Hematopoietic multipotent progenitor cell (in vitro differentiated cells): Measurements from ENCODE around the gene GTPBP6. TPM values are rescaled to one million over a fixed set of nuclear protein-coding genes. Genes with fewer than 3 reads are reported as not detected.
"Not testable (repeated sequence)": the region's sequence is repeated elsewhere in the genome, so short reads cannot be mapped to it uniquely, and the experiment has no call there.

Experiments used
- DNase-seq, 3 donors: peaks; one replicate each; pipeline ENCODE4 v3.0.0-alpha.2; 2011 to 2015; ENCODE audit warnings: low read depth in 2 of 3, low spot score in 2 of 3
- total RNA-seq: library from RNA; depleted of rRNA; stranded (reverse); fragments of >200 nt; gene quantifications from one replicate; pipeline ENCODE4 v1.2.3, GENCODE V29; 2012

Gene GTPBP6
- total RNA-seq, 1 donor = 57.1 TPM

DNA sequence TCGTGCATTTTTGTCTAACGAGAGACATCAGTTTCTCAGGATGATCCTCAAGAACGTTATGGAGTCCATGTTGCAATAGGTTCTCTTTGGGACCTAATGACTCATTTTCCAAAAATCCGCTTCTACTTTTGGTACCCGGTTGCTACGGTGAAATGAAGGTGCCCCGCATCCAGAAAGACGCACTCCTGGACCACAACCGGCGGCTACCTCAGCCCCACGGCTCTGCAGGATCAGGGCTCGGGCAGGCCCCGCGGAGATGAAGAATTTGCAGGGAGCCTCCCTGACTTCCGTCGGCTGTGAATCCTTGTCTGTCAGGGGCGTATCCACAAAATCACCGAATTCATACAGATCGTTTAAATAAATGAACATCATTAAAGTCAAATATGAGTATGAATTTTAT is 15.6 kb downstream of the GTPBP6 start:
- DNase-seq = no peak

DNA sequence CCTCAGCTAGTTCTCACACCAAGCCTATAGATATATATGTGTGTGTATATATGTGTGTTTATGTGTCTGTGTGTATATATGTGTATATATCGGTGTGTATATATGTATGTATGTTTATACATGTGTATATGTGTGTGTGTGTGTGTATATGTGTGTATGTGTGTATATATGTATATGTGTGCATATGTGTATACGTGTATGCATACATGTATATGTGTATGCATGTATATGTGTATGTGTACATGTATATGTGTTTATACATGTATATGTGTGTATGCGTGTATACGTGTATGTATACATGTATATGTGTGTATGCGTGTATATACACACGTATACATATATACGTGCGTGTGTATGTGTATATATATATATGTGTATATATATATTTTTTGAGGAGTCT is 18.3 kb downstream of the GTPBP6 start:
- no peak for DNase-seq

DNA sequence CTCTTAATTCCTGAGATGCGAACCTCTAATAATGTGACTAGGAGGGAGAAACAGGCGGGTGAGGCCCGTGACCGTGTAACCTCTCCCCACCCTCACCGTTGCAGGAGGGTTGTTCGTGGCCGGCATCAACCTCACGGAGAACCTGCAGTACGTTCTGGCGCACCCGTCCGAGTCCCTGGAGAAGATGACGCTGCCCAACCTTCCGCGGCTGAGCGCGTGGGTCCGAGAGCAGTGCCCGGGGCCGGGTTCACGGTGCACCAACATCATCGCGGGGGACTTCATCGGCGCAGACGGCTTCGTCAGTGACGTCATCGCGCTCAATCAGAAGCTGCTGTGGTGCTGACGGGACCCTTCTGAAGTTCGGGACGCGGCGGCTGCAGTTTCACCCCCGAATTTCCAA is 19.6 kb downstream of the GTPBP6 start:
- DNase-seq = no peak

DNA sequence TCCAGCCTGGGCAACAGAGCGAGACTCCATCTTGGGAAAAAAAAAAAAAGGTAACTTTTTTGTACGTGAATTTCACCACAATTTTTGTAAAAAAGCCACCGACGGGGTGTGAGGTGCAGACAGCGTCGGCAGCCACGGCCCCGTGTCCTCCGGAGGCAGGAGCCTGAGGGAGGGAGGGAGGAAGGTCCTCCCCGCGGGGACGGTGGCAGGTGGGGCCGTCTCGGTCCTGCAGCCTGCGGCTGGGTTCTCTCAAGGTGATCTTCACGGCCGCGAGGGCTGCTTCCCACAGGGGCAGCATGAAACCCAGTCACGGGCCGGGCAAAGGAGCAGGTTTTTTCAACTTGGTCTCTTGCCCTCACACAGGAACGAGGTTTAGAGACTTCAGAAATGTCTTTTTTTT is 23.5 kb downstream of the GTPBP6 start:
- DNase-seq = no peak

DNA sequence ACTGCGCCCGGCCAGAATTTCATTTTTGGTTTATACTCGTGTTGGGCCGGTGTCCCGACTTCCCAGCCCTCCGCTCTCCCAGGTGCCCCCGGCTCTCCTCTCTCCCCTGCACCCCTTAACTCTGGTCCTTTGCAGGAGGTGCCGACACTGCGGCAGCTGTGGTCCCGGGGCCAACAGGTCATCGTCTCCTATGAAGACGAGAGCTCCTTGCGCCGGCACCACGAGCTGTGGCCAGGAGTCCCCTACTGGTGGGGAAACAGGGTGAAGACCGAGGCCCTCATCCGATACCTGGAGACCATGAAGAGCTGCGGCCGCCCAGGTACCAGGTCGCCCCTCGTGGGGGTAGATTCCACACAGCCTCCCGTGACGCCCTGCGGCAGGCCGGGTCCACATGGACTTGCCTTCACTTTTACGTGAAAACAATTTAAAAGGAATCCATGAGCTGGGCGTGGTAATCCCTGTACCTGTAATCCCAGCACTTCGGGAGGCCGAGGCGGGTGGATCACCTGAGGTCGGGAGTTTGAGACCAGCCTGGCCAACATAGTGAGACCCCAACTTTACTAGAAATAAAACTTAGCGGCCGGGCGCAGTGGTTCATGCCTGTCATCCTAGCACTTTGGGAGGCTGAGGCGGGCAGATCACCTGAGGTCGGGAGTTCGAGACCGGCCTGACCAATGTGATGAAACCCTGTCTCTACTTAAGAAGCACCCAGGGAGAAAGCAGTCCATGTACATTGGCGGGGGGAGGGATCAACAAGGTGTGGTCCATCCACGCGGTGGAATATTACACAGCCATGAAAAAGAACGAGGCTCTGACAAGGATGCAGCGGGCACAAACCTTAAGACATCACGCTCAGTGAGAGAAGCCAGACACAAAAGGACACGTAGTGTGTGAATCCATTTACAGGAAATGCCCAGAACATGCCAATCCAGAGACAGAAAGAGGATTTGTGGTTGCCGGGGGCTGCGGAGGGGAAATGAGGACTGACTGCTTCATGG is 25.4 kb downstream of the GTPBP6 start:
- no peak for DNase-seq

DNA sequence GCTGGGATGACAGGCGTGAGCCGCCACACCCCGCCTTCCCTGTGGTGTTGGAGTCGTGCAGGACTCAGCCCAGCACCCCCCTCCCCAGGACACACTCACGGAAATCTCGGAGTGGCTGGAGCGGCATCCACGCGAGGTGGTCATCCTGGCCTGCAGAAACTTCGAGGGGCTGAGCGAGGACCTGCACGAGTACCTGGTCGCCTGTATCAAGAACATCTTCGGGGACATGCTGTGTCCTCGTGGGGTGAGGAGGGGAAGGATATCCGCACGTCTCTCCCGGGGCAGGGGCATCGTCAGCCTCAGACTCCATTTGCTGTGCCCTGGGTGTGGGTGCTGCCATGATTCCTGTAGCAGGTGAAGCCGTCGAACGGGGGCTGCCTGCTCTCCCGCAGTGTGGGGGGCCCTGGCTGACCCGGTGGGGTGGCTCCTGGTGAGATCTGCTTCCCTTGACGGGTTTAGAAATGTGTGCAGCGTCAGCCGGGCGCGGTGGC is 27.1 kb downstream of the GTPBP6 start:
- DNase-seq = no peak

DNA sequence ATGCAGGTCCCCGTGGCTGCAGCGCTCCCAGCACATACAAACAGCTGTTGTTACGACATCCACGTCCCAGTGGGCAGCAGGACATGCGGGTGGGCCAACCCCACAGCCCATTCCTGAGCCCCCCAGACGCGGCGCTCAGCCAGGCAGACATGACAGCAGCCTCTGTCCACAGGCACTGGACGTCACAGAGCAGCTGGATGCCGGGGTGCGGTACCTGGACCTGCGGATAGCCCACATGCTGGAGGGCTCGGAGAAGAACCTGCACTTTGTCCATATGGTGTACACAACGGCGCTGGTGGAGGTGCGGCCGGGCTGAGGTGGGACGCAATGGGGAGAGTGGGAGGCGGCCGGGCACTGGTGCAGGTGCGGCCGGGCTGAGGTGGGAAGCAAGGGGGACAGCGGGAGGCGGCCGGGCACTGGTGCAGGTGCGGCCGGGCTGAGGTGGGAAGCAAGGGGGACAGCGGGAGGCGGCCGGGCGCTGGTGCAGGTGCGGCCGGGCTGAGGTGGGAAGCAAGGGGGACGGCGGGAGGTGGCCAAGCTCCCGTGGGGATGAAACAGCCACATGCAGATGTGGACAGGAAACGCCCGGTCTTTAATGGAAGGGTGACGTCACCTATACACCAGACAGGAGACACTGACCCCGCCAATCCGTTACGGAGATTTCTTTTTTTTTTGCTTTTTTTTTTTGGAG is 28.0 kb downstream of the GTPBP6 start:
- no peak for DNase-seq

DNA sequence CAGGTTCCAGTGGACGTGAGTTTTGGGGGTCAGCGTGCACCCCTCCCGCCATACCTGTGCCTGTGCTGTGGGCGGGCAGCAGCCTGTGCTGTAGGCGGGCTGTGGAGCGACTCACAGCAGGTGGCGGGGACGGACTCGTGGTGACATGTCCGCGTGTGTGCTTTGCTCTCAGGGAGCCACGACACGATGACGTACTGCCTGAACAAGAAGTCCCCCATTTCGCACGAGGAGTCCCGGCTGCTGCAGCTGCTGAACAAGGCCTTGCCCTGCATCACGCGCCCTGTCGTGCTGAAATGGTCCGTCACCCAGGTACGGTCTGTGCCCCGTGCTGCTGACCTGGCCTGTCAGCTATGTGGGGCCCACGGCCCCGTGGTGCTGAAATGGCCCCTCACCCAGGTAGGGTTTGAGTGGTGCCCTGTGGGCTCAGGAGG is 30.0 kb downstream of the GTPBP6 start:
- DNase-seq = no peak

DNA sequence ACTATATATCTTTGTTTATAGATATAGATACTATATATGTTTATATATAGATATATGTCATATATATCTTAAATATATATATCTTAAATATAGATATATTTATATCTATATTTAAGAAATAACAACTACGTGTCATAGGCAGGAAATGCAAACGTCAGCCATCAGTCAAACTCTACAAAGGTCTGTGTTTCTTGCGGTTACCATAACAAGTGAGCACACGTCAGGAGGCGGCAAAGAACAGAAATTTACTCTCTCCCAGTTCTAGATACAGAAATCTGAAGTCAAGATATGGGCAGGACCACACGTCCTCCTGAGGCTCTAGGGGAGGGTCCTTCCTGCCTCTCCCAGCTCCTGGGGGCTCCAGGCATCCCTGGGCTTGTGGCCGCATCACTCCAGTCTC is 30.9 kb downstream of the GTPBP6 start:
- no peak for DNase-seq

DNA sequence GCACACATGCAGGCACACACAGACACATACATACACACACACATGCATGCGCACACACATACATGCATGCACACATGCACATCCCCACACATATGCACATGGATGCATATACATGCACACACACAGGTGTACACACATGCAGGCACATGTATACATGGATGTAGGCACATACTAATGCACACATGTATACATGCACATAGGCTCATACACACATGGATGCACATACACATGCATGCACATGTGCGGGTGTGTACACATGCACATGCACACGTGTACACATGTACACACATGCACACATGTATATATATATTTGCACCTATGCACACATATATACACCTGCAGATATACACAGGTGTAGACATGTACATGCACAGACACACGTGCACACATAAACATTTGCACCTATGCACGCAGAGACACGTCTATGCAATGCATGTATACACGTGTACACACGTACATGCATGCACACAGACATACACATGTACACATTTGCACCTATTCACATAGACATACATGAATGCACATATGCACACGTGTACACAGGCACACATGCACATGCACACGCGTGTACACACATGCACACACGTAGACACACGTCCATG is 33.4 kb downstream of the GTPBP6 start:
- no peak for DNase-seq

DNA sequence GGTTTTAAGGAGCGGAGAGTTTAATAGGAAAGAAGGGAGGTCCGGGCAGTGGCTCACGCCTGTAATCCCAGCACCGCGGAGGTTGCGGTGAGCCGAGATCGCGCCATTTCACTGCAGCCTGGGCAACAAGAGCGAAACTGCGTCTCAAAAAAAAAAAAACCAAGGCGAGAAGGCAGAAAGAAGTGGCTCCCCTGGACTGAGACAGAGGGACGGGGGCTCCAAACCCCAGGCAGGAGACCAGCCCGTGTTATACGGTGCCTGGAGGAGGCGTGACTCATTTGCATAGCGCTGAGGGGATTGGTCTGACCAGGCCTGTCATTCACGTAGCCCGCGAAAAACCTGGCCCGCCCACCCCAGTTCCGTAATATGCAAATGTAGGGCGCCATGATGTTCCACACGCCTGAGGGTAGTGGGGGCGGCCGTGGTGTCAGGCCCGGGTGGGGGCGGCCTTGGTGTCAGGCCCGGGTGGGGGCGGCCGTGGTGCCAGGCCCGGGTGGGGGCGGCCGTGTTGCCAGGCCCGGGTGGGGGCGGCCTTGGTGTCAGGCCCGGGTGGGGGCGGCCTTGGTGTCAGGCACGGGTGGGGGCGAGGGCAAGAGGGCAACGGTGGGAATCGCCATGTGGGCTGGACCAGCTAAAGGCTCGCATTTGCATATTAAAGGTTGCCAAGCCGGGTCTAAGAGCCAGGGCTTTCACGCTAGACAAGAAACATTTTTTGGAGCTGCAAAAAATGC is 35.3 kb downstream of the GTPBP6 start:
- DNase-seq = peak; percentile 71 to 94 (median 92)

DNA sequence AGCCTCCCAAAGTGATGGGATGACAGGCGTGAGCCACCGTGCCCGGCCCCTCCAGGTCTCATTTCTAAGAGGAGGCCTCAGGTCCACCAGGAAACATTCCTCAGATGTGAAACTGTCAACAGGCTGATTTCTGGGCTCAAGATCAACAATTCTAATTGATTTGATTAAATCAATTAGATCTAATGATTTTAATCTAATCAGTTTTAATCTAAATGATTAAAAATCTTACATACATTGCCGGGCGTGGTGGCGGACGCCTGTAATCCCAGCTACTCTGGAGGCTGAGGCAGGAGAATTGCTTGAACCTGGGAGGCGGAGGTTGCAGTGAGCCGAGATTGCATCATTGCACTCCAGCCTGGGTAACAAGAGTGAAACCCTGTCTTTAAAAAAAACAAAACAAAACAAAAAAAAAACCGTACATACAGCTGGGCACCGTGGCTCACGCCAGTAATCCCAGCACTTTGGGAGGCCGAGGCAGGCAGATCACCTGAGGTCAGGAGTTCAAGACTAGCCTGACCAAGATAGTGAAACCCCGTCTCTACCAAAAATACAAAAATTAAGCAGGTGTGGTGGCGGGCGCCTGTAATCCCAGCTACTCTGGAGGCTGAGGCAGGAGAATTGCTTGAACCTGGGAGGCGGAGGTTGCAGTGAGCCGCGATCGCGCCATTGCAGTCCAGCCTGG is 36.5 kb downstream of the GTPBP6 start:
- not testable (repeated sequence) for DNase-seq

DNA sequence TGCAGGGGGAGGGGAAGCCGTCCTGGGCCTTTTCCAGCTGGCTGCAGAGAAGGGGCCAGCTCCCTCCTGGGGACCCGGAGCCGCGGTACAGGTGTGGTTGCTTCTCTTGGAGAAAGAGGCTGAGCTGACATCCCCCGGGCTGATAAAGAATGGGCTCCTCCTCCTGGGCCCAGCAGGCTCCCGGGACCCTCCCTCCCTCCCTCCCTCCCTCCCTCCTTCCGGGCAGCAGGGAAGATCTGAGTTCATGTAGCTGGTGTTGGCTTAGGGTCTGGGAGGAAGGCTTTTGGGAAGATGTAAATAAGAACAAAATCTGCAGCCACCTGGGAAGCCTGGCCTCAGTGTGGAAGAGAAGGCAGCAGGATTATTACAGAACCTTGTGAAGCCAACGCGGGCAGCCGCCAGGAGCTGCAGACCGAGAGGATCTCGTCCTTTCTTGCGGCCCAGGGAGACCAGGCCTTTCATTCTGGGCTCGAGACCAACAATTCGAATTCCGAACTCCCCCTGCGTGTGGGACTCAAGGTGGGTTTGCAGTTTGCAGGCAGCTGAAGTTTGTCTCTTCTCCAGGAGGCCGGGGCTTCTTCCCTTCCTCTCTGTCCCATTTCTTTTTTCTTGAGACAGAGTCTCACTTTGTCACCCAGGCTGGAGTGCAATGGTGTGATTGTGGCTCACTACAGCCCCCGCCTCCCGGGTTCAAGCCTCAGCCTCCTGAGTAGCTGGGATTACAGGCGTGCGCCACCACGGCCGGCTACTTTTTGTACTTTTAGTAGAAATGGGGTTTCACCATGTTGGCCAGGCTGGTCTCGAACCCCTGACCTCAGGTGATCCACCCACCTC is 37.2 kb downstream of the GTPBP6 start, which contains the start of gene PLCXD1:
Gene PLCXD1, plus strand, starts transcription at position 216 of the 834 bp plus-strand sequence. CDS start 2,807 bp downstream, outside the sequence.
- peak in 1 of 3 donors; percentile 35 for DNase-seq

DNA sequence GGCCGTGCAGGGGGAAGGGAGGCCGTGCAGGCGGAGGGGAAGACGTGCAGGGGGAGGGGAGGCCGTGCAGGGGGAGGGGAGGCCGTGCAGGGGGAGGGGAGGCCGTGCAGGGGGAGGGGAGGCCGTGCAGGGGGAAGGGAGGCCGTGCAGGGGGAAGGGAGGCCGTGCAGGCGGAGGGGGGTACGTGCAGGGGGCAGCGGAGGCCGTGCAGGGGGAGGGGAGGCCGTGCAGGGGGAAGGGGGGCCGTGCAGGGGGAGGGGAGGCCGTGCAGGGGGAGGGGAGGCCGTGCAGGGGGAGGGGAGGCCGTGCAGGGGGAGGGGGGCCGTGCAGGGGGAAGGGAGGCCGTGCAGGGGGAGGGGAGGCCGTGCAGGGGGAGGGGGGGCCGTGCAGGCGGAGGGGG is 37.9 kb downstream of the GTPBP6 start:
- DNase-seq = not testable (repeated sequence)

DNA sequence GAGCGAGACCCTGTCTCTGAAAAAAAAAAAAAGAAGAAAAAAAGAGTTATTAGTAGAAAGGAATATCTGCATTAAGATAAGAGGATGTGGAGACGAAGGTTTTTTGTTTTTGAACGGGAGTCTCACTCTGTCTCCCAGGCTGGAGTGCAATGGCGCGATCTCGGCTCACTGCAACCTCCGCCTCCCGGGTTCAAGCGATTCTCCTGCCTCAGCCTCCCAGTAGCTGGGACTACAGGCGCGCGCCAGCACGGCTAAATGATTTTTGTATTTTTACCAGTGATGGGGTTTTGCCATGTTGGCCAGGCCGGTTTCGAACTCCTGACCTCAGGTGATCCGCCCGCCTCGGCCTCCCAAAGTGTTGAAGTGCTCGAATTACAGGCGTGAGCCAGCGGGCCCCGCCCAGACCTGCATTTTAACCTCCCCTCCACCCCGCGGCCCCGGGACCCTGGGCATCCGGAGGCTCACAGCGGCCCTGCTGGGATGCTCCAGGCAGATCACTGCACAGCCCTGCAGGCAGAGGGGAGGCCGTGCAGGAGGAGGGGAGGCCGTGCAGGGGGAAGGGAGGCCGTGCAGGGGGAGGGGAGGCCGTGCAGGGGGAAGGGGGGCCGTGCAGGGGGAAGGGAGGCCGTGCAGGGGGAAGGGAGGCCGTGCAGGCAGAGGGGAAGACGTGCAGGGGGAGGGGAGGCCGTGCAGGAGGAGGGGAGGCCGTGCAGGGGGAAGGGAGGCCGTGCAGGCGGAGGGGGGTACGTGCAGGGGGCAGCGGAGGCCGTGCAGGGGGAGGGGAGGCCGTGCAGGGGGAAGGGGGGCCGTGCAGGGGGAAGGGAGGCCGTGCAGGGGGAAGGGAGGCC is 38.6 kb downstream of the GTPBP6 start:
- DNase-seq = not testable (repeated sequence)

DNA sequence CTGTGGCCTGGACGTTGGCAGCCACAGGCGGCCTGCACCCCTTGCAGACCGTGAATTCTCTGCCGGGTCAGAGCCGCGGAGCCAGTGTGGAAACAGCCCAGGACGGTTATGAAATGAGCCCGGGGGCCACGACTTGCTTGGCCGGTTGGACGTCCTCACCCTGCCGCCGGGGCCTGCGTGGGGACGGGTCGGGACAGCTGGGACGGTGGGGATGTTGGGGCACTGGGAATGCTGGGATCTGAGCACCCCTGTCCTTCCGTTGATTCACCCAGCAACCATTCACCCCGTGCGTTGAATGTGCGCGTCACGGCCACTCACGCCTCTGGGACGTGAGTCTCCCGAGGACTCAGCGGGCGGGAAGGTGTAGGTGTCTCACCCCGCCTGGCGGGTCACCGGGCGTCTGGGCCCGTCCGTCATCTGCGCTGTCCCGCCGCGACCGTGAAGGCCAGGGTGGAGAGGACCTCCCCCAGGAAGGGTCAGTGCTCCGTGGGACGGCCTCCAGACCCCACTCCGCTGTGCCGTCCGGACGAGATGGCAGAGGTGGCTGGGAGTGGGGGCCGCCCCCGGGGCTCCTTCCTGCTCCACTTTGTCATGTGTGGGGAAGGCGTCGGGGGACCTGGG is 41.9 kb downstream of the GTPBP6 start:
- DNase-seq = no peak

DNA sequence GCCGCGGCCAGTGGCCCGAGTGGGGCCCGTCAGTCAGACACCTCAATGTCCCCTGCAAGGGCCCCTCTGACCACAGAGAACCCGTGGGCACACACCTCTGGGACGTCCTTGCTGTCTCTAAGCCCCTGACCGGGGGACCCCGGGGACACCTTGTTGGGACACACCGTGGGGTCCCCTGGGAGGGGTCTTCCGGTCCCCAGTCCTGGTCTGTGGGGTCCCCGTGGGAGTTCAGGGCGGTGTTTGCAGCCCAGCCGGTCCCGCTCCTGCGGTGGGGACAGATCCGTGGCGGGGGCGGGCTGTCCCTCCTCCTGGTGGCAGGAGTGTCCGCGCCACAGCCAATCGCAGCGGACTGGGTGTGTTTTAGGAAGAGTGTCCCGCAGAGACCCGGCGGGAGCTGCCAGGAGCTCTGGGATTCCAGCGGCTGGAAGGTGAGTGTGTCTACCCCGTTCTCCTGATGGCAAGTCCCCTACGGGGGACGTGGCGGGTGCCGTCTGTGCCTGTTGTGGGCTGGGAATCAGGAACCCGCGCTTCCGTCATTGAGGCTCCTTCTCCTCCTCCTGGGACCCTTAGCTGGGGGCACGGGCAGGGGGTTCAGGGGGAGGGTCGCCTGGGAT is 42.5 kb downstream of the GTPBP6 start:
- DNase-seq = peak in 2 of 3 donors; percentile 33 to 44
